IPS-NIHi7 (cell line): Measurements from ENCODE around the gene TSPEAR.

Experiments used
- DNase-seq: peaks from one replicate; pipeline ENCODE4 v3.0.0; 2012; ENCODE audit warnings: mixed read lengths; ENCODE audit errors: extremely low spot score

TSPEAR gene

GRCh38 chr21:44527983-44528633 lies 183.3 kb downstream of the TSPEAR start:
- DNase-seq, result no peak

GRCh38 chr21:44527156-44527982 lies 184.0 kb downstream of the TSPEAR start:
- no peak for DNase-seq

GRCh38 chr21:44526096-44526997 lies 185.0 kb downstream of the TSPEAR start:
- DNase-seq, result no peak

- DNase-seq, result no peak
Observed at GRCh38 chr21:44525391-44526095, 185.8 kb downstream of the TSPEAR start.

- no peak for DNase-seq
Observed at GRCh38 chr21:44524414-44525371, 186.7 kb downstream of the TSPEAR start.

GRCh38 chr21:44523567-44524413 lies 187.6 kb downstream of the TSPEAR start:
- no peak for DNase-seq

GRCh38 chr21:44522753-44523204 lies 188.6 kb downstream of the TSPEAR start:
- DNase-seq, result no peak

GRCh38 chr21:44521928-44522752 lies 189.2 kb downstream of the TSPEAR start:
- no peak for DNase-seq

GRCh38 chr21:44521301-44521927 lies 190.0 kb downstream of the TSPEAR start:
- DNase-seq, result no peak

GRCh38 chr21:44520326-44521300 lies 190.8 kb downstream of the TSPEAR start:
- no peak for DNase-seq

GRCh38 chr21:44519346-44520325 lies 191.7 kb downstream of the TSPEAR start:
- DNase-seq, result no peak

GRCh38 chr21:44518686-44519085 lies 192.7 kb downstream of the TSPEAR start:
- no peak for DNase-seq

GRCh38 chr21:44517175-44517899 lies 194.0 kb downstream of the TSPEAR start:
- peak; percentile 79 for DNase-seq

GRCh38 chr21:44516828-44517174 lies 194.6 kb downstream of the TSPEAR start:
- no peak for DNase-seq

GRCh38 chr21:44516342-44516741 lies 195.0 kb downstream of the TSPEAR start:
- DNase-seq, result no peak
